Astrocyte of the spinal cord (primary cell): ENCODE results near the gene IQCM.

ENCODE experiments used
- DNase-seq: peaks from one replicate; pipeline ENCODE4 v3.0.0; 2011; ENCODE audit warnings: low read depth, low spot score
- H3K4me3 ChIP-seq: 2 replicates; pipeline ENCODE4 v1.5.1; 2011; ENCODE audit warnings: low read depth, mild to moderate bottlenecking, low read length, moderate library complexity
- CTCF ChIP-seq: IDR thresholded peaks from 2 replicates; pipeline ENCODE4 v1.5.1; 2012; ENCODE audit warnings: low read depth, mild to moderate bottlenecking, low read length, inconsistent platforms
- in situ Hi-C: cut with HindIII; loops from 2 replicates; pipeline ENCODE4 v1.10.0; 2017; ENCODE audit warnings: low sequenced_read_pairs

Gene IQCM

GRCh38 chr4:149795256-149795655 is 20.4 kb downstream of the IQCM start:
- DNase-seq, result no peak
- H3K4me3 ChIP-seq, result no peak overlapping the region
- no peak for TF ChIP-seq CTCF
- in situ Hi-C loops, result no loop called here

- no peak overlapping the region for H3K4me3 ChIP-seq
- in situ Hi-C loops, result no loop called here
- peak; percentile 10 for DNase-seq
- no peak for TF ChIP-seq CTCF
Measured at GRCh38 chr4:149794352-149794751, 21.3 kb downstream of the IQCM start.

- no peak for TF ChIP-seq CTCF
- in situ Hi-C loops, result no loop called here
- no peak overlapping the region for H3K4me3 ChIP-seq
- DNase-seq, result peak; percentile 33
Measured at GRCh38 chr4:149793459-149793858, 22.2 kb downstream of the IQCM start.

- no peak for TF ChIP-seq CTCF
- in situ Hi-C loops, result no loop called here
- no peak overlapping the region for H3K4me3 ChIP-seq
Measured at GRCh38 chr4:149791851-149792250, 23.8 kb downstream of the IQCM start.

GRCh38 chr4:149790172-149790907 is 25.3 kb downstream of the IQCM start:
- no peak overlapping the region for H3K4me3 ChIP-seq
- no peak for TF ChIP-seq CTCF
- in situ Hi-C loops, result no loop called here
- no peak for DNase-seq

More at GRCh38 chr4:149791851-149792250, 23.8 kb downstream of the IQCM start:
- no peak for DNase-seq

- in situ Hi-C loops, result no loop called here
- no peak for TF ChIP-seq CTCF
- H3K4me3 ChIP-seq, result no peak overlapping the region
- DNase-seq, result no peak
Measured at GRCh38 chr4:149788300-149788699, 27.3 kb downstream of the IQCM start.
